GM12878 (cell line): ENCODE measurements around the gene DIP2A. TPM values are rescaled to one million over a fixed set of nuclear protein-coding genes. Genes with fewer than 3 reads are reported as not detected.

Source experiments
- ATAC-seq: fragments of 200-7000 bp; cut with Tn5 transposase; 3 replicates; pipeline ENCODE4 v1.9.1; 2020; ENCODE audit warnings: mild to moderate bottlenecking, moderate library complexity
- BruUV-seq: library from RNA; stranded (reverse); fragments of 400-500 nt; replicated peaks from 2 replicates; lab custom pipeline; 2021; lab: Mats Ljungman, UMichigan
- CTCF ChIA-PET: fragments of 300-600 bp; sonication (Branson Sonifier 250); formaldehyde crosslinking; extraction: SDS; loops from one replicate; lab custom pipeline; 2021; ENCODE audit warnings: inconsistent platforms; lab: Yijun Ruan, JAX
- POLR2A ChIA-PET: fragments of 350-600 bp; formaldehyde crosslinking; extraction: SDS; loops from one replicate; lab custom pipeline; 2021; ENCODE audit warnings: inconsistent platforms; lab: Charles Lee
- RAD21 ChIA-PET: fragments of 300-600 bp; sonication (Branson Sonifier 250); formaldehyde crosslinking; loops from one replicate; lab custom pipeline; 2023; ENCODE audit warnings: antibody characterized with exemption; ENCODE audit not compliant: unreplicated experiment; lab: Charles Lee
- SMC1A ChIA-PET: fragments of 300-600 bp; sonication (Branson Sonifier 250); formaldehyde crosslinking; loops from one replicate; lab custom pipeline; 2023; ENCODE audit not compliant: unreplicated experiment, uncharacterized antibody; lab: Charles Lee
- DNase-seq: peaks from one replicate; pipeline ENCODE4 v3.0.0-alpha.2; 2011; ENCODE audit warnings: low read depth, low spot score
- FAIRE-seq: peaks from 3 replicates; lab custom pipeline; 2011; peaks lifted over from hg19 to GRCh38; lab: Jason Lieb, UNC
- H2AFZ ChIP-seq: 2 replicates; pipeline ENCODE4 v1.6.0; 2011; ENCODE audit warnings: low read depth, low read length, control low read depth; ENCODE audit not compliant: control insufficient read depth
- H3K27ac ChIP-seq: 2 replicates; pipeline ENCODE4 v1.5.1; 2011; ENCODE audit warnings: control low read depth; ENCODE audit not compliant: control insufficient read depth, insufficient read depth
- H3K27me3 ChIP-seq, 2 experiments: replicated peaks in 1 of 2; 2 replicates each; pipeline versions ENCODE4 v1.6.0 to v1.6.1; 2011; ENCODE audit warnings: low read length in 1 of 2; ENCODE audit not compliant: control insufficient read depth in 2 of 2, insufficient read depth in 2 of 2
- H3K36me3 ChIP-seq, 2 experiments: 2 replicates each; pipeline ENCODE4 v1.5.1; 2011; ENCODE audit warnings: low read length in 1 of 2; ENCODE audit not compliant: control insufficient read depth in 2 of 2, insufficient read depth in 2 of 2
- H3K4me1 ChIP-seq: 2 replicates; pipeline ENCODE4 v1.6.1; 2011; ENCODE audit warnings: mild to moderate bottlenecking, low read length, moderate library complexity, mixed read lengths; ENCODE audit not compliant: control insufficient read depth, insufficient read depth
- H3K4me2 ChIP-seq: 2 replicates; pipeline ENCODE4 v1.6.0; 2011; ENCODE audit warnings: control low read depth; ENCODE audit not compliant: control insufficient read depth, insufficient read depth
- H3K4me3 ChIP-seq: fragments of 200-600 bp; sonication (generic); 2 replicates; pipeline ENCODE4 v1.5.1; 2016
- H3K79me2 ChIP-seq: 2 replicates; pipeline ENCODE4 v1.6.0; 2011; ENCODE audit warnings: low read length; ENCODE audit not compliant: control insufficient read depth, insufficient read depth
- H3K9ac ChIP-seq: 2 replicates; pipeline ENCODE4 v1.8.0; 2011; ENCODE audit warnings: low read length, control low read depth, mixed read lengths; ENCODE audit not compliant: control insufficient read depth, insufficient read depth
- H3K9me3 ChIP-seq: replicated peaks from 3 replicates; pipeline ENCODE4 v1.5.1; 2011; ENCODE audit warnings: mild to moderate bottlenecking, low read length; ENCODE audit not compliant: control insufficient read depth, insufficient read depth
- H4K20me1 ChIP-seq: 2 replicates; pipeline ENCODE4 v1.6.0; 2011; ENCODE audit not compliant: control insufficient read depth, insufficient read depth
- ATF2 ChIP-seq: IDR thresholded peaks from 2 replicates; pipeline ENCODE4 v1.6.1; 2012; ENCODE audit warnings: low read length, inconsistent platforms
- CBFB ChIP-seq: IDR thresholded peaks from 2 replicates; pipeline ENCODE4 v1.6.1; 2016; ENCODE audit warnings: antibody characterized with exemption, low read depth
- JUND ChIP-seq: IDR thresholded peaks from 2 replicates; pipeline ENCODE4 v1.6.1; 2012; ENCODE audit warnings: low read depth, mild to moderate bottlenecking, low read length, improper control_type of control experiment, moderate library complexity
- MEF2A ChIP-seq: IDR thresholded peaks from 2 replicates; pipeline ENCODE4 v1.6.1; 2011; ENCODE audit warnings: low read depth, mild to moderate bottlenecking, low read length, moderate library complexity; ENCODE audit not compliant: insufficient read depth
- WGBS: methylation state at CpG from one replicate; pipeline ENCODE4 v1.1.6; 2016; ENCODE audit warnings: low lambda C conversion rate; ENCODE audit not compliant: insufficient replicate concordance, insufficient coverage; ENCODE audit errors: missing lambda C conversion rate; 5-methylcytosine and 5-hydroxymethylcytosine counted together
- in situ Hi-C: fragments of 300-500 bp; cut with MboI; formaldehyde crosslinking; loops from 9 replicates; pipeline ENCODE4 v1.14.3; 2018; ENCODE audit warnings: mixed read lengths
- intact Hi-C: fragments of 100-400 bp; cut with micrococcal nuclease; formaldehyde crosslinking; loops from one replicate; pipeline ENCODE4 v1.14.2; 2022; ENCODE audit not compliant: unreplicated experiment
- polyA plus RNA-seq, 11 experiments: library from polyadenylated mRNA; depleted of rRNA in 4 of 11; unstranded in 6 of 11; stranded (reverse) in 5 of 11; fragments of >200 nt; fragmentation: Nextera tagmentation in 4 of 11; fragmentation: Illumina TruSeq in 1 of 11; extraction: Ambion mirVana in 4 of 11; extraction: Trizol in 1 of 11; gene quantifications; 1 replicate in 1 of 11; 2 replicates in 10 of 11; pipeline versions ENCODE4 v1.2.1 to v1.2.3, GENCODE V29; 2011 to 2016; ENCODE audit warnings: inconsistent platforms in 2 of 11, missing spikeins in 2 of 11, low read depth in 1 of 11
- total RNA-seq, 4 experiments: library from RNA; depleted of rRNA in 3 of 4; stranded (reverse); fragments of >200 nt in 3 of 4; fragmentation: Illumina TruSeq in 1 of 4; extraction: Trizol in 1 of 4; gene quantifications; 2 replicates each; pipeline versions ENCODE4 v1.2.1 to v1.2.3, GENCODE V29; 2013 to 2021

Gene DIP2A
- total and polyA plus RNA-seq, 10 of the 15 experiments (the other 5 are each of a cell fraction or from before 2014, with no cell fraction given): 1.7 to 25.5 (median 12.2) TPM

- ATAC-seq: peak; percentile 54
- ChIA-PET SMC1A (interaction anchor here (0.9 to 2.2 kb wide), 5 partner anchors 33 to 136 kb away, joined by 3 to 7 read pairs (median 3); no protein-coding TSS in a partner anchor), POLR2A (interaction anchor here (0.9 to 1.3 kb wide), 3 partner anchors 45 to 129 kb away, joined by 3 read pairs; partner anchors contain the start of gene DIP2A), RAD21 (interaction anchor here (0.5 to 1.5 kb wide), 7 partner anchors 33 to 361 kb away, joined by 3 to 5 read pairs (median 3); partner anchors contain the start of gene DIP2A), CTCF (interaction anchor here (0.9 to 1.4 kb wide), 5 partner anchors 10 to 117 kb away, joined by 3 to 4 read pairs (median 3); no protein-coding TSS in a partner anchor)
- H3K4me1 ChIP-seq: peaks cover 41% of the 10 kb centered on the region
- peak overlapping the region; percentile 82 for H3K27ac ChIP-seq
- intact Hi-C loops: loop anchor here (2.0 kb wide), 1 partner anchor 46 kb away; the partner anchor contains the start of gene DIP2A
- WGBS: 1% methylated on average over 5 of the region's 5 CpGs
- in situ Hi-C loops: no loop called here
- H3K9ac ChIP-seq: peak overlapping the region; percentile 55
- no peaks in the 10 kb centered on the region; a peak in 2 of 4 replicates for H3K36me3 ChIP-seq
- H2AFZ ChIP-seq: peak overlapping the region; percentile 69
- no peaks in the 10 kb centered on the region for H3K9me3 ChIP-seq
- no peak for DNase-seq
- TF ChIP-seq JUND: no peak
- peak; percentile 22; the same call in 1 of the 2 replicates for TF ChIP-seq ATF2
- peak; percentile 43; the same call in 1 of the 2 replicates for TF ChIP-seq MEF2A
- no peak for TF ChIP-seq CBFB
- H3K4me3 ChIP-seq: peak overlapping the region; percentile 56
- H4K20me1 ChIP-seq: no peaks in the 10 kb centered on the region
- no peaks in the 10 kb centered on the region for H3K79me2 ChIP-seq
- peak; percentile 44 for FAIRE-seq
- TSS peak; percentile 60 for BruUV-seq
- peak overlapping the region; percentile 93 for H3K4me2 ChIP-seq
- H3K27me3 ChIP-seq: no peaks in the 10 kb centered on the region
These were observed 46.0 kb downstream of the DIP2A start for GRCh38 chr21:46504666-46505065.
